Upper lobe of left lung (tissue), 6 donors: ENCODE results near the gene TMEM187. TPM values are rescaled to one million over a fixed set of nuclear protein-coding genes. Genes with fewer than 3 reads are reported as not detected.

Experiments used
- ATAC-seq, 2 donors: fragments of 200-7000 bp; cut with Tn5 transposase; one replicate each; pipeline ENCODE4 v1.9.1; 2022; ENCODE audit warnings: mild to moderate bottlenecking in 2 of 2, moderate library complexity in 2 of 2; ENCODE audit not compliant: low FRiP score in 2 of 2
- DNase-seq, 2 donors: peaks; one replicate each; pipeline ENCODE4 v3.0.0-alpha.2; 2019 to 2020
- H3K27ac ChIP-seq, 4 donors: fragments of 200-600 bp; sonication (generic); one replicate each; pipeline ENCODE4 v1.5.1; 2016 to 2019
- H3K27me3 ChIP-seq, 4 donors: fragments of 200-600 bp; sonication (generic); one replicate each; pipeline ENCODE4 v1.5.1; 2017 to 2019
- H3K36me3 ChIP-seq, 4 donors: fragments of 200-600 bp; sonication (generic); one replicate each; pipeline ENCODE4 v1.5.1; 2016 to 2019
- H3K4me1 ChIP-seq, 4 donors: fragments of 200-600 bp; sonication (generic); one replicate each; pipeline ENCODE4 v1.5.1; 2018 to 2019
- H3K4me3 ChIP-seq, 4 donors: fragments of 200-600 bp; sonication (generic); one replicate each; pipeline ENCODE4 v1.5.1; 2017 to 2019; ENCODE audit warnings: mild to moderate bottlenecking in 2 of 4, moderate library complexity in 1 of 4
- H3K9me3 ChIP-seq, 4 donors: fragments of 200-600 bp; sonication (generic); one replicate each; pipeline ENCODE4 v1.5.1; 2018 to 2019
- CTCF ChIP-seq, 6 experiments: fragments of 450-650 bp in 4 of 6; fragments of 200-600 bp in 2 of 6; sonication (generic) in 2 of 6; IDR thresholded peaks; one replicate each; pipeline ENCODE4 v1.5.1; 2016 to 2019; ENCODE audit warnings: antibody characterized with exemption in 6 of 6
- EP300 ChIP-seq, 4 donors: sonication (generic); formaldehyde crosslinking; IDR thresholded peaks; one replicate each; pipeline ENCODE4 v1.5.1; 2017; ENCODE audit warnings: antibody characterized with exemption in 4 of 4, control low read depth in 2 of 4
- POLR2A ChIP-seq, 4 donors: fragments of 450-650 bp; IDR thresholded peaks; one replicate each; pipeline ENCODE4 v1.5.1; 2016 to 2017; ENCODE audit warnings: antibody characterized with exemption in 4 of 4, mild to moderate bottlenecking in 2 of 4
- POLR2AphosphoS5 ChIP-seq, 2 donors: sonication (generic); formaldehyde crosslinking; IDR thresholded peaks; one replicate each; pipeline ENCODE4 v1.5.1; 2017; ENCODE audit warnings: antibody characterized with exemption in 2 of 2
- WGBS, 2 donors: methylation state at CpG; one replicate each; pipeline ENCODE4 v1.1.5; 2017 to 2018; 5-methylcytosine and 5-hydroxymethylcytosine counted together
- total RNA-seq, 6 donors: library from RNA; depleted of rRNA in 4 of 6; stranded (reverse); fragments of >200 nt in 4 of 6; gene quantifications; one replicate each; pipeline versions ENCODE4 v1.1.0 to v1.2.1, GENCODE V29; 2016 to 2021
- donor health status: DM: no; HTN: no; CAD: no; lungs with moderate emphysema.
- donor health status: DM: no; HTN: yes; CAD: no; lungs with severe emphysema.

Gene TMEM187
- total RNA-seq, 6 donors from 2014 or later, result 2.1 to 17.7 (median 5.0) TPM

GRCh38 chrX:153971450-153972367 is 845 bp upstream of the TMEM187 start, which contains the start of gene HCFC1:
HCFC1 (minus strand) TSS chrX:153971818; CDS start chrX:153970840, 978 bp downstream.
- DNase-seq (peak; percentile 92 to 96), ATAC-seq (peak; percentile 80 to 86)
- TF ChIP-seq POLR2AphosphoS5 (IDR thresholded peaks at IDR 0.05) (peak; percentile 28 to 34), POLR2A (IDR thresholded peaks at IDR 0.05) (peak in 3 of 4 donors; percentile 11 to 51 (median 18)), EP300 (IDR thresholded peaks at IDR 0.05) (no peak), CTCF (IDR thresholded peaks at IDR 0.05) (peak in 1 of 6 experiments; percentile 4)
- Histone ChIP-seq H3K27me3 (no peaks in the 10 kb centered on the region), H3K4me1 (peaks cover 32 to 56% (median 38%) of the 10 kb centered on the region in 4 donors), H3K36me3 (no peaks in the 10 kb centered on the region), H3K4me3 (peak within 1 kb of the TSS; percentile 64 to 90 (median 75)), H3K27ac (peak within 1 kb of the TSS; percentile 95 to 100 (median 100)), H3K9me3 (peaks cover 0 to 10% (median 0%) of the 10 kb centered on the region in 4 donors)
- WGBS, 2 donors, result 14% methylated on average over 69 of the region's 96 CpGs; no CpG with 5 or more reads in 1 of the 2 donors

GRCh38 chrX:153973127-153974002 is 811 bp downstream of the TMEM187 start:
- Histone ChIP-seq H3K27me3 (no peaks in the 10 kb centered on the region), H3K27ac (peak overlapping the region; percentile 95 to 100 (median 100))
- no peak for DNase-seq

GRCh38 chrX:153974003-153974725 is 1.6 kb downstream of the TMEM187 start:
- DNase-seq, result peak in 1 of 2 donors; percentile 54
- H3K4me3 ChIP-seq, result peak overlapping the region in 1 of 4 donors; percentile 90

More at GRCh38 chrX:153973127-153974002, 811 bp downstream of the TMEM187 start:
- Histone ChIP-seq H3K4me1 (peaks cover 15 to 40% (median 23%) of the 10 kb centered on the region in 4 donors), H3K4me3 (peak overlapping the region; percentile 22 to 90 (median 75)), H3K36me3 (no peaks in the 10 kb centered on the region), H3K9me3 (peaks cover 0 to 10% (median 0%) of the 10 kb centered on the region in 4 donors)
- no peak for ATAC-seq
- TF ChIP-seq EP300 (IDR thresholded peaks at IDR 0.05) (no peak), POLR2A (IDR thresholded peaks at IDR 0.05) (no peak), POLR2AphosphoS5 (IDR thresholded peaks at IDR 0.05) (no peak), CTCF (IDR thresholded peaks at IDR 0.05) (no peak)
- WGBS, 2 donors, result 40 to 54% methylated on average over 11 to 20 of the region's 20 CpGs

More at GRCh38 chrX:153974003-153974725, 1.6 kb downstream of the TMEM187 start:
- WGBS, 2 donors, result 12 to 60% methylated on average over 3 to 14 of the region's 14 CpGs
- TF ChIP-seq POLR2A (IDR thresholded peaks at IDR 0.05) (no peak), EP300 (IDR thresholded peaks at IDR 0.05) (no peak), CTCF (IDR thresholded peaks at IDR 0.05) (no peak), POLR2AphosphoS5 (IDR thresholded peaks at IDR 0.05) (peak in 1 of 2 donors; percentile 8)
- peaks cover 7 to 32% (median 15%) of the 10 kb centered on the region in 4 donors for H3K4me1 ChIP-seq
- ATAC-seq, result no peak
- peaks cover 0 to 10% (median 0%) of the 10 kb centered on the region in 4 donors for H3K9me3 ChIP-seq
- H3K36me3 ChIP-seq, result no peaks in the 10 kb centered on the region
- H3K27ac ChIP-seq, result peak overlapping the region; percentile 95 to 100 (median 100)
- no peaks in the 10 kb centered on the region for H3K27me3 ChIP-seq
